ENCODE results near the gene KAZN.

DNA sequence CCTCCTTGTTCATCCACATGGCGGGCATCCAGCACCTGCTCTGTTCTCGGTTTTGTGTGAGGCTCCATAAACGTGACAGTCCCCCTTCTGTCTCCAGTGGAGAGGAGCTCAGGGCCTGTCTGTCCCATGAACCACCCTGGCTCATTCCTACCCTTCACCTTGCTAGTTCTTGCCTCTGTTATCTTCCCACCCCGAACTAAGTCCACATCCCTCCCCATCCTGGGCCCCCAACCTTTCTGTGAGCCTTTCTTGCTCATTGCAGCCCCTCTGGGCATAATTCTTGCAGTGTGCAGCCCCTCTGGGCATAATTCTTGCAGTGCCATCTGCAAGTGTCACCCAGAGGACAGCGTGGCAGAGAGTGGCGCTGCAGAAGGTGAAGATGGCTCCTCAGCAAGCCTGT lies 338.3 kb downstream of the KAZN start:
- TF ChIP-seq GATA2 (IDR thresholded peaks at IDR 0.05; ENCODE audit: low read depth, low read length) (no peak), GATA3 (IDR thresholded peaks at IDR 0.05; ENCODE audit: low read depth, low read length) (no peak)

Measured in SH-SY5Y (cell line).